H1 (cell line): ENCODE data around the gene PDE1C. TPM values are rescaled to one million over a fixed set of nuclear protein-coding genes. Genes with fewer than 3 reads are reported as not detected.

Source experiments
- CTCF ChIA-PET: fragments of 300-600 bp; sonication (Branson Sonifier 250); formaldehyde crosslinking; loops from one replicate; lab custom pipeline; 2021; ENCODE audit not compliant: partially characterized antibody; lab: Charles Lee
- POLR2A ChIA-PET: fragments of 300-600 bp; sonication (Branson Sonifier 250); formaldehyde crosslinking; loops from one replicate; lab custom pipeline; 2021; ENCODE audit warnings: inconsistent platforms; ENCODE audit not compliant: partially characterized antibody; lab: Charles Lee
- DNase-seq, 2 experiments: peaks; one replicate each; pipeline versions ENCODE4 v3.0.0 to v3.0.0-alpha.2; 2010 to 2022; ENCODE audit warnings: low spot score in 2 of 2, low read depth in 1 of 2, mixed read lengths in 1 of 2
- FAIRE-seq: peaks from 2 replicates; lab custom pipeline; 2011; peaks lifted over from hg19 to GRCh38; lab: Jason Lieb, UNC
- H2AFZ ChIP-seq: 2 replicates; pipeline ENCODE4 v1.8.1; 2012; ENCODE audit warnings: low read length, inconsistent platforms
- H2AK5ac ChIP-seq: 2 replicates; pipeline ENCODE4 v1.6.1; 2013; ENCODE audit warnings: low read depth, low read length
- H2BK120ac ChIP-seq: replicated peaks from 2 replicates; pipeline ENCODE3; 2013; ENCODE audit warnings: low read depth, low read length, inconsistent platforms
- H2BK12ac ChIP-seq: 2 replicates; pipeline ENCODE4 v1.6.1; 2013; ENCODE audit warnings: low read depth, low read length
- H2BK15ac ChIP-seq: 2 replicates; pipeline ENCODE4 v1.6.1; 2013; ENCODE audit warnings: low read length
- H2BK20ac ChIP-seq: 2 replicates; pipeline ENCODE4 v1.6.1; 2013; ENCODE audit warnings: low read length
- H2BK5ac ChIP-seq: 2 replicates; pipeline ENCODE4 v1.6.1; 2013; ENCODE audit warnings: low read depth, low read length
- H3K14ac ChIP-seq: 2 replicates; pipeline ENCODE4 v1.6.1; 2013; ENCODE audit warnings: inconsistent platforms; ENCODE audit not compliant: insufficient read length
- H3K18ac ChIP-seq: 2 replicates; pipeline ENCODE4 v1.6.1; 2013; ENCODE audit warnings: low read length; ENCODE audit errors: extremely low read depth
- H3K23ac ChIP-seq: 2 replicates; pipeline ENCODE4 v1.6.1; 2013; ENCODE audit warnings: inconsistent platforms; ENCODE audit not compliant: insufficient read length
- H3K23me2 ChIP-seq: 2 replicates; pipeline ENCODE4 v1.6.1; 2013; ENCODE audit warnings: low read depth, low read length
- H3K27ac ChIP-seq: 2 replicates; pipeline ENCODE4 v1.6.1; 2011; ENCODE audit warnings: low read depth, low read length, inconsistent platforms
- H3K27me3 ChIP-seq, 4 experiments: replicated peaks in 1 of 4; 1 replicate in 1 of 4; 2 replicates in 3 of 4; pipeline versions ENCODE4 v1.6.1 to v1.8.1; 2011 to 2013; ENCODE audit warnings: low read length in 3 of 4, mild to moderate bottlenecking in 3 of 4, inconsistent platforms in 2 of 4, mixed read lengths in 2 of 4, moderate library complexity in 1 of 4; ENCODE audit not compliant: control insufficient read depth in 3 of 4, insufficient read depth in 3 of 4; ENCODE audit errors: extremely low read depth in 1 of 4
- H3K36me3 ChIP-seq, 4 experiments: 2 replicates each; pipeline versions ENCODE4 v1.6.1 to v1.8.1; 2011 to 2013; ENCODE audit warnings: mild to moderate bottlenecking in 4 of 4, low read length in 3 of 4, moderate library complexity in 2 of 4, control low read depth in 1 of 4, inconsistent platforms in 1 of 4; ENCODE audit not compliant: insufficient read depth in 4 of 4, control insufficient read depth in 2 of 4
- H3K4ac ChIP-seq: replicated peaks from 2 replicates; pipeline ENCODE3; 2013; ENCODE audit warnings: low read length, low read depth, mixed read lengths, inconsistent platforms; ENCODE audit not compliant: insufficient read length
- H3K4me1 ChIP-seq, 4 experiments: replicated peaks in 1 of 4; 1 replicate in 1 of 4; 2 replicates in 3 of 4; pipeline versions ENCODE4 v1.6.1 to v1.8.1; 2011 to 2013; ENCODE audit warnings: low read length in 3 of 4, inconsistent platforms in 2 of 4, mixed read lengths in 1 of 4; ENCODE audit not compliant: insufficient read depth in 4 of 4, control insufficient read depth in 3 of 4
- H3K4me2 ChIP-seq, 2 experiments: 2 replicates each; pipeline versions ENCODE4 v1.6.1 to v1.8.1; 2011 to 2013; ENCODE audit warnings: low read depth in 2 of 2, low read length in 2 of 2, control low read depth in 1 of 2, inconsistent platforms in 1 of 2, mild to moderate bottlenecking in 1 of 2; ENCODE audit not compliant: insufficient read depth in 1 of 2
- H3K4me3 ChIP-seq, 4 experiments: fragments of 200-600, 300-600 bp in 1 of 4; sonication (generic), shearing (Covaris generic), sonication (Bioruptor Twin) in 1 of 4; 2 replicates each; pipeline versions ENCODE4 v1.5.1 to v1.8.1; 2011 to 2016; ENCODE audit warnings: low read length in 4 of 4, low read depth in 3 of 4, control low read depth in 2 of 4, inconsistent platforms in 2 of 4, mild to moderate bottlenecking in 2 of 4, mixed read lengths in 1 of 4, moderate library complexity in 1 of 4; ENCODE audit not compliant: insufficient read depth in 2 of 4; ENCODE audit errors: extremely low read depth in 1 of 4
- H3K56ac ChIP-seq: replicated peaks from 2 replicates; pipeline ENCODE3; 2013; ENCODE audit warnings: low read depth, mild to moderate bottlenecking, mixed read lengths, low read length, inconsistent platforms; ENCODE audit not compliant: insufficient read length
- H3K79me1 ChIP-seq: 2 replicates; pipeline ENCODE4 v1.6.1; 2013; ENCODE audit warnings: low read depth, low read length, control low read depth
- H3K79me2 ChIP-seq, 2 experiments: 2 replicates each; pipeline versions ENCODE4 v1.6.1 to v1.8.1; 2012 to 2013; ENCODE audit warnings: low read length in 2 of 2, mild to moderate bottlenecking in 2 of 2, inconsistent platforms in 1 of 2; ENCODE audit not compliant: insufficient read depth in 2 of 2, control insufficient read depth in 1 of 2
- H3K9ac ChIP-seq, 4 experiments: replicated peaks in 1 of 4; 1 replicate in 1 of 4; 2 replicates in 3 of 4; pipeline versions ENCODE4 v1.6.1 to v1.8.1; 2011 to 2013; ENCODE audit warnings: low read depth in 3 of 4, low read length in 3 of 4, control low read depth in 2 of 4, mild to moderate bottlenecking in 2 of 4, moderate library complexity in 2 of 4, inconsistent platforms in 1 of 4; ENCODE audit errors: extremely low read depth in 1 of 4
- H3K9me3 ChIP-seq, 2 experiments: 2 replicates each; pipeline versions ENCODE4 v1.6.1 to v1.8.1; 2012 to 2013; ENCODE audit warnings: mild to moderate bottlenecking in 2 of 2, moderate library complexity in 2 of 2, control low read depth in 1 of 2, inconsistent platforms in 1 of 2, low read depth in 1 of 2, low read length in 1 of 2, mixed read lengths in 1 of 2; ENCODE audit not compliant: insufficient read depth in 2 of 2
- H4K20me1 ChIP-seq, 2 experiments: replicated peaks in 1 of 2; 2 replicates each; pipeline versions ENCODE3 to v1.8.1; 2011 to 2013; ENCODE audit warnings: inconsistent platforms in 2 of 2, low read length in 2 of 2, mild to moderate bottlenecking in 1 of 2; ENCODE audit not compliant: insufficient read depth in 2 of 2, control insufficient read depth in 1 of 2
- H4K5ac ChIP-seq: 2 replicates; pipeline ENCODE4 v1.6.1; 2013; ENCODE audit warnings: low read length, low read depth, mixed read lengths, inconsistent platforms; ENCODE audit not compliant: insufficient read length
- H4K8ac ChIP-seq: 2 replicates; pipeline ENCODE4 v1.8.0; 2013; ENCODE audit warnings: mild to moderate bottlenecking, moderate library complexity, low read length, inconsistent platforms; ENCODE audit not compliant: insufficient read depth; ENCODE audit errors: extremely low read depth
- H4K91ac ChIP-seq: replicated peaks from 2 replicates; pipeline ENCODE3; 2013; ENCODE audit warnings: low read length, mixed read lengths, inconsistent platforms; ENCODE audit not compliant: insufficient read length
- CHD2 ChIP-seq: IDR thresholded peaks from 2 replicates; pipeline ENCODE4 v1.6.1; 2012; ENCODE audit warnings: low read length, improper control_type of control experiment
- CTBP2 ChIP-seq: IDR thresholded peaks from 2 replicates; pipeline ENCODE4 v1.7.0; 2011; ENCODE audit warnings: borderline replicate concordance, mild to moderate bottlenecking, moderate library complexity, mixed read lengths, low read length; ENCODE audit not compliant: insufficient read depth, insufficient read length
- FOSL1 ChIP-seq: IDR thresholded peaks from 2 replicates; pipeline ENCODE4 v1.6.1; 2011; ENCODE audit warnings: mild to moderate bottlenecking, low read depth, low read length, moderate library complexity; ENCODE audit not compliant: insufficient read depth
- JUND ChIP-seq: IDR thresholded peaks from 2 replicates; pipeline ENCODE4 v1.6.1; 2011; ENCODE audit warnings: mild to moderate bottlenecking, improper control_type of control experiment, low read length
- MAFK ChIP-seq: IDR thresholded peaks from 2 replicates; pipeline ENCODE4 v1.6.1; 2012; ENCODE audit warnings: low read depth, mild to moderate bottlenecking, improper control_type of control experiment, low read length
- RAD21 ChIP-seq, 2 experiments: IDR thresholded peaks in 1 of 2; conservative IDR thresholded peaks in 1 of 2; 2 replicates each; pipeline ENCODE4 v1.6.1; 2011; ENCODE audit warnings: low read depth in 2 of 2, low read length in 2 of 2, improper control_type of control experiment in 1 of 2, inconsistent platforms in 1 of 2, mild to moderate bottlenecking in 1 of 2, moderate library complexity in 1 of 2
- WGBS, 2 experiments: shearing (Covaris generic) in 1 of 2; methylation state at CpG; one replicate each; pipeline versions ENCODE4 v1.1.6 to v1.1.7; 2013 to 2015; ENCODE audit warnings: low lambda C conversion rate in 2 of 2, mixed read lengths in 2 of 2, inconsistent platforms in 1 of 2, low coverage in 1 of 2, missing lambda C conversion rate in 1 of 2; ENCODE audit not compliant: insufficient replicate concordance in 2 of 2, insufficient coverage in 1 of 2, insufficient read length in 1 of 2; ENCODE audit errors: extremely low coverage in 1 of 2, missing lambda C conversion rate in 1 of 2; 5-methylcytosine and 5-hydroxymethylcytosine counted together
- polyA plus RNA-seq, 7 experiments: library from polyadenylated mRNA; depleted of rRNA in 3 of 7; stranded (reverse) in 5 of 7; unstranded in 2 of 7; fragments of >200 nt in 5 of 7; fragments of 200-250 nt in 2 of 7; gene quantifications; 1 replicate in 5 of 7; 2 replicates in 1 of 7; 4 replicates in 1 of 7; pipeline versions ENCODE4 v1.2.1 to v1.2.3, GENCODE V29; 2011 to 2013; ENCODE audit warnings: missing spikeins in 2 of 7, mixed read lengths in 2 of 7
- total RNA-seq: library from RNA; stranded (reverse); fragmentation: NEBNext Ultra II Directional; extraction: Animal tissue kit (Norgen Biotek cat#: 25700); gene quantifications from 2 replicates; pipeline ENCODE4 v1.2.1, GENCODE V29; 2021

The PDE1C gene
- total and polyA plus RNA-seq, 2 of the 8 experiments (the other 6 are each of a cell fraction or from before 2014, with no cell fraction given), result 0.11 to 1.1 TPM

DNA sequence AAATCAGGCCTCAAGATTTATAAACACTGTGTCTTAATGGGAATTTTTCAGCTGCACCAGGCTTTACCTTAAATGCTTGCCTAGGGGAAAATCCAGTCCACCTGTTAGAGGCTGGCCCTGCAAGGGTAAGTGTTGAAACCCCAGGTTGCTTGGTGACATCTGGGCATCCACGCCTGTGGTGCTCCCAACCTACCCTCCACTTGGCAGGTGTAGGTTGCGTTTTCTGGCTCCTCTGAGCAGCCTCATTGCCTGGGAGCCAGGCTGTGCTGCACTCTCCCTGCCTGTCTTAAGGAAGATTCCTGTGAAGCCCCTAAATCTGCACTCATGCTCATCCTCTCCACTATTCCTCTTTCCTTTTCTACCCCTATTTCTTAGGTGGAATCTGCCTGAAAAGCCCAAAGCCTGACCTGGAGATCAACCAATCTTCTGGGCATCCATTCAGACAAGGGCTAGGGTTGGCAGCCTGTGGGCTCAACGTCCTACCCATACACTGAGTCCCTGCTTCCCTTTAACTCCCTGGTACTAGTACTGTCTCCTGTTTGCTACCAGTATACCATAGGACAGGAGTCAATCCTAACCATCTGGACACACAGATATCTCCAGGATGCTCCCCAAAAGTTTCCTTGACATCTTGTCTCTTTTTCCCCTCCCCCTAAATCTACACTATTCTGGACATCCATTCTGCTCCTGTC lies 150.4 kb downstream of the PDE1C start:
- Histone ChIP-seq H2BK120ac (no peak overlapping the region), H4K20me1 (no peaks in the 10 kb centered on the region), H4K8ac (no peak overlapping the region), H2AK5ac (no peak overlapping the region), H2BK15ac (no peak overlapping the region), H2BK20ac (no peak overlapping the region), H3K79me2 (no peaks in the 10 kb centered on the region), H3K36me3 (no peaks in the 10 kb centered on the region), H4K5ac (no peak overlapping the region), H3K79me1 (no peaks in the 10 kb centered on the region), H3K27me3 (no peaks in the 10 kb centered on the region; a peak in 1 of 7 replicates), H3K4me1 (no peaks in the 10 kb centered on the region), H3K4ac (no peak overlapping the region), H3K23ac (no peak overlapping the region), H3K14ac (no peak overlapping the region), H3K9me3 (no peaks in the 10 kb centered on the region), H3K23me2 (no peaks in the 10 kb centered on the region; the same call in 1 of the 2 replicates), H3K4me3 (no peak overlapping the region), H3K9ac (no peak overlapping the region), H3K4me2 (no peak overlapping the region), H3K27ac (no peak overlapping the region), H2BK12ac (no peak overlapping the region), H4K91ac (no peak overlapping the region), H3K18ac (no peak overlapping the region), H3K56ac (no peak overlapping the region), H2AFZ (no peak overlapping the region), H2BK5ac (no peak overlapping the region)
- FAIRE-seq, result no peak
- ChIA-PET POLR2A (no interaction called here), CTCF (no interaction called here)
- no peak for DNase-seq
- WGBS, 2 experiments, result 89% methylated on average over 3 of the region's 3 CpGs; no CpG with 5 or more reads in 1 of the 2 experiments
- TF ChIP-seq MAFK, result no peak
- no peak for TF ChIP-seq FOSL1
- TF ChIP-seq RAD21 (IDR thresholded peaks at IDR 0.05 in 1 of 2, conservative IDR thresholded peaks at IDR 0.05 in 1 of 2; ENCODE audit: low read depth in 2 of 2, low read length in 2 of 2), result no peak
- no peak for TF ChIP-seq JUND
- no peak for TF ChIP-seq CHD2
- TF ChIP-seq CTBP2, result no peak
